ENCODE measurements around the gene MED13. TPM values are rescaled to one million over a fixed set of nuclear protein-coding genes. Genes with fewer than 3 reads are reported as not detected.

MED13 gene
- polyA plus RNA-seq, 1 of the 3 experiments (the other 2 are of a cell fraction), result 6.3 TPM

DNA sequence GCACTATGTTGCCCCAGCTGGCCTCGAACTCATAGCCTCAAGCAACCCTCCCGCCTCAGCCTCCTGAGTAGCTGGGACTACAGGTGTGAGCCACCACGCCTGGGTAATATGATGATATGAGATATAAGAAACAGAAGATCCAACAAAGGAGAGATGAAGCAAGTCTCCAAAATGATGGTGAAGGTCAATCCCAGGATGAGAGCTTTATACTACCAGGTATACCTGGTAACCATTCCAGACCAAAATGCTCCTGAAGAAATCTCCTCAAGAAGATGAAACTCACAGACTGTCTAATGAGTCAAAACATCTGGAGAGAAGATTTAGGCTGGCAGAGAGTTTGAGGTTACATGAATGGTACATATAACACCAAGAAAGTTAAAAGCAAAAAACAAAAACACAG lies 161.8 kb downstream of the MED13 start:
- POLR2A ChIA-PET, result no interaction called here
- CTCF ChIA-PET, result interaction anchor here (1.1 kb wide), 1 partner anchor 206 kb away, joined by 4 read pairs; no protein-coding TSS in a partner anchor

More for the DNA sequence above, 161.8 kb downstream of the MED13 start:
- 97% methylated on average over 3 of the region's 3 CpGs for WGBS (ENCODE audit: low lambda C conversion rate)
- Histone ChIP-seq H3K27me3 (ENCODE audit: insufficient read depth) (no peaks in the 10 kb centered on the region), H3K27ac (ENCODE audit: low read depth in 2 of 2, low read length in 1 of 2) (no peak overlapping the region), H3F3A (replicated peaks; ENCODE audit: insufficient read depth) (peaks cover 3% of the 10 kb centered on the region), H3K9ac (no peak overlapping the region), H3K36me3 (replicated peaks in 1 of 2; ENCODE audit: control insufficient read depth in 1 of 2, insufficient read depth in 2 of 2, low read length in 1 of 2) (peaks cover 43 to 65% of the 10 kb centered on the region in 2 experiments), H3K4me1 (ENCODE audit: control insufficient read depth in 1 of 2, insufficient read depth in 2 of 2, low read depth in 1 of 2, low read length in 1 of 2) (no peaks in the 10 kb centered on the region), H3K9me3 (no peaks in the 10 kb centered on the region), H2AFZ (ENCODE audit: low read depth) (no peak overlapping the region), H3K79me2 (ENCODE audit: insufficient read depth) (no peaks in the 10 kb centered on the region), H4K20me1 (ENCODE audit: insufficient read depth) (no peaks in the 10 kb centered on the region), H3K9me2 (no peaks in the 10 kb centered on the region), H3K4me3 (ENCODE audit: low read depth in 2 of 2, low read length in 1 of 2) (no peak overlapping the region), H3K4me2 (no peak overlapping the region)
- no peak for DNase-seq
- TF ChIP-seq SIN3A (IDR thresholded peaks at IDR 0.05; ENCODE audit: borderline replicate concordance, low read depth, low read length) (no peak), RFX5 (IDR thresholded peaks at IDR 0.05; ENCODE audit: low read length) (no peak), POLR2AphosphoS5 (IDR thresholded peaks at IDR 0.05; ENCODE audit: low read depth, low read length) (no peak), TEAD4 (IDR thresholded peaks at IDR 0.05; ENCODE audit: borderline replicate concordance, insufficient read depth) (no peak), NRF1 (IDR thresholded peaks at IDR 0.05; ENCODE audit: low read depth, low read length) (no peak), RXRA (IDR thresholded peaks at IDR 0.05; ENCODE audit: borderline replicate concordance, low read depth) (no peak), ELF1 (IDR thresholded peaks at IDR 0.05) (no peak), NFIC (IDR thresholded peaks at IDR 0.05; ENCODE audit: borderline replicate concordance) (no peak), FOXJ3 (CRISPR knock-in tag; IDR thresholded peaks at IDR 0.05) (no peak), EP300 (IDR thresholded peaks at IDR 0.05; ENCODE audit: borderline replicate concordance in 1 of 2, low read depth in 1 of 2, low read length in 1 of 2) (no peak), TCF12 (IDR thresholded peaks at IDR 0.05) (no peak), JUND (IDR thresholded peaks at IDR 0.05) (no peak), FOXM1 (IDR thresholded peaks at IDR 0.05; ENCODE audit: low read depth) (no peak)
- TF ChIP-seq, protein P1, sequence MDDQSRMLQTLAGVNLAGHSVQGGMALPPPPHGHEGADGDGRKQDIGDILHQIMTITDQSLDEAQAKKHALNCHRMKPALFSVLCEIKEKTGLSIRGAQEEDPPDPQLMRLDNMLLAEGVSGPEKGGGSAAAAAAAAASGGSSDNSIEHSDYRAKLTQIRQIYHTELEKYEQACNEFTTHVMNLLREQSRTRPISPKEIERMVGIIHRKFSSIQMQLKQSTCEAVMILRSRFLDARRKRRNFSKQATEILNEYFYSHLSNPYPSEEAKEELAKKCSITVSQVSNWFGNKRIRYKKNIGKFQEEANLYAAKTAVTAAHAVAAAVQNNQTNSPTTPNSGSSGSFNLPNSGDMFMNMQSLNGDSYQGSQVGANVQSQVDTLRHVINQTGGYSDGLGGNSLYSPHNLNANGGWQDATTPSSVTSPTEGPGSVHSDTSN (IDR thresholded peaks at IDR 0.05), result no peak
- TF ChIP-seq, protein P2, sequence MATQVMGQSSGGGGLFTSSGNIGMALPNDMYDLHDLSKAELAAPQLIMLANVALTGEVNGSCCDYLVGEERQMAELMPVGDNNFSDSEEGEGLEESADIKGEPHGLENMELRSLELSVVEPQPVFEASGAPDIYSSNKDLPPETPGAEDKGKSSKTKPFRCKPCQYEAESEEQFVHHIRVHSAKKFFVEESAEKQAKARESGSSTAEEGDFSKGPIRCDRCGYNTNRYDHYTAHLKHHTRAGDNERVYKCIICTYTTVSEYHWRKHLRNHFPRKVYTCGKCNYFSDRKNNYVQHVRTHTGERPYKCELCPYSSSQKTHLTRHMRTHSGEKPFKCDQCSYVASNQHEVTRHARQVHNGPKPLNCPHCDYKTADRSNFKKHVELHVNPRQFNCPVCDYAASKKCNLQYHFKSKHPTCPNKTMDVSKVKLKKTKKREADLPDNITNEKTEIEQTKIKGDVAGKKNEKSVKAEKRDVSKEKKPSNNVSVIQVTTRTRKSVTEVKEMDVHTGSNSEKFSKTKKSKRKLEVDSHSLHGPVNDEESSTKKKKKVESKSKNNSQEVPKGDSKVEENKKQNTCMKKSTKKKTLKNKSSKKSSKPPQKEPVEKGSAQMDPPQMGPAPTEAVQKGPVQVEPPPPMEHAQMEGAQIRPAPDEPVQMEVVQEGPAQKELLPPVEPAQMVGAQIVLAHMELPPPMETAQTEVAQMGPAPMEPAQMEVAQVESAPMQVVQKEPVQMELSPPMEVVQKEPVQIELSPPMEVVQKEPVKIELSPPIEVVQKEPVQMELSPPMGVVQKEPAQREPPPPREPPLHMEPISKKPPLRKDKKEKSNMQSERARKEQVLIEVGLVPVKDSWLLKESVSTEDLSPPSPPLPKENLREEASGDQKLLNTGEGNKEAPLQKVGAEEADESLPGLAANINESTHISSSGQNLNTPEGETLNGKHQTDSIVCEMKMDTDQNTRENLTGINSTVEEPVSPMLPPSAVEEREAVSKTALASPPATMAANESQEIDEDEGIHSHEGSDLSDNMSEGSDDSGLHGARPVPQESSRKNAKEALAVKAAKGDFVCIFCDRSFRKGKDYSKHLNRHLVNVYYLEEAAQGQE (IDR thresholded peaks at IDR 0.05; ENCODE audit: low read depth, low read length), result no peak
- TF ChIP-seq, protein P3, sequence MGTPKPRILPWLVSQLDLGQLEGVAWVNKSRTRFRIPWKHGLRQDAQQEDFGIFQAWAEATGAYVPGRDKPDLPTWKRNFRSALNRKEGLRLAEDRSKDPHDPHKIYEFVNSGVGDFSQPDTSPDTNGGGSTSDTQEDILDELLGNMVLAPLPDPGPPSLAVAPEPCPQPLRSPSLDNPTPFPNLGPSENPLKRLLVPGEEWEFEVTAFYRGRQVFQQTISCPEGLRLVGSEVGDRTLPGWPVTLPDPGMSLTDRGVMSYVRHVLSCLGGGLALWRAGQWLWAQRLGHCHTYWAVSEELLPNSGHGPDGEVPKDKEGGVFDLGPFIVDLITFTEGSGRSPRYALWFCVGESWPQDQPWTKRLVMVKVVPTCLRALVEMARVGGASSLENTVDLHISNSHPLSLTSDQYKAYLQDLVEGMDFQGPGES (IDR thresholded peaks at IDR 0.05; ENCODE audit: low read depth, low read length), result no peak

Measured in SK-N-SH (cell line).